NCI-H1694 (cell line): ENCODE measurements around the gene FGR.

Experiments
- DNase-seq: peaks from one replicate; lab custom pipeline; 2025; lab: John Stamatoyannopoulos, UW

Gene FGR

GRCh38 chr1:27615346-27616192 lies 19.4 kb downstream of the FGR start:
- DNase-seq = no peak

GRCh38 chr1:27614625-27615344 lies 20.2 kb downstream of the FGR start:
- no peak for DNase-seq

DNA sequence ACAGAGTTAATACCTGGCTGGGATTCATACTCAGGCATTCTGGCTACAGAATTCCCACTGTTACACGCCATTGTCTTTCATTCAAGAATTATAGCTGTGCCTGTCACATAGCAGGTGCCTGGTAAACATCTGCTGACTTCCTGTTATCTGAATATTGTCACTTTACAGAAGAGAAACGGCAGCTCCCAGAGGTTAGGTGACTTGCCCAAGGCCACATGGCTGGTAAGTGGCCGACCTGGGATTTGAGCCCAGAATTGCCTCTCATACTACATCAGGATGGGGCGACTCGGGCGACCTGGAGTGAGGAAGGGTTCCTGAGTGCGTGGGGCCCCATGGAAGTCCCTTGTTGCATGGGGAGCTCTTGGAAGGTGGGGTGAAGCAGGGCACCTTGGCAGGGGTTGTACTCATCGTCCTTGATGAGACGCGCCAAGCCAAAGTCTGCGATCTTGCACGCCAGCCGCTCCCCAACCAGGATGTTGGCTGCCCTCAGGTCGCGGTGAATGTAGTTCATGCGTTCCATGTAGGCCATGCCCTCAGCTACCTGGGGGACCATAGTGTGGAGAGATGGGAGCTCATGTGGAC lies 20.9 kb downstream of the FGR start:
- DNase-seq = no peak

DNA sequence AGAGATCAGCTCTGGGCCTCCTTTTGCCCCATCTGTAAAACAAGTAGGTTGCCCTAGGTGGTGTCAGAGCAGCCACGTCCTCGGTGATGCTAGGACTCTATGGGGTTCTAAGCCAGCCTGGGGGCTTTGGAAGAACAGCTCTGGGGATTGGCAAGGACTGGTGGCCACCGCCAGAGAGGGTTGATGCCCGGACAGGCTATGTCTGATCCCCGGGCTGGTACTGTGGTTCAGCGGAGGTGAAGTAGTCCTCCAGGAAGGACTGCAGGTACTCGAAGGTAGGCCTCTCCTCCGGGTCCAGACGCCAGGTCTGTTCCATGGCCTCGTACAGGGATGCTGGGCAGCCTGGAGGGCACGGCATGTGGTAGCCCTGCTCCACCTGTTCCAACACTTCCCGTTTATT lies 22.3 kb downstream of the FGR start:
- DNase-seq = no peak

DNA sequence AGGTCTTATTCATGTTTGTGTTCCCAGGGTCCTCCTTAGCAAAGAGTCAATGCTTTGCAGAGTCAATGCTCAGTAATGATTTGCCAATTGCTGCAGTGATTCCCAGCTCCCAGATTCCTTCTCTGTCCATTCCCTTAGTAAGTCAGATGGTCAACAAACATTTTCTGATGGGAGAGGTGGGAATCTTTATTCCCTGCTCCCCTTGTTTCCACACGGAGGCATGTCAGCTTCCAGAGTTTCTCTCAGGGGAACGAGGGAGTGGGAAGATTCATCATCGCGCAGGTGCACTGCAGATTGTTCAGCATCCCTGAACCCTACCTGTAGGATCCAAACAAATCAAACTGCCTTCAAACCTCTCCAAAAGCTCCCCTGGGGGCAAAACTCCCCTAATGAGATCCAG lies 23.5 kb downstream of the FGR start:
- DNase-seq = no peak

GRCh38 chr1:27609618-27610240 lies 25.3 kb downstream of the FGR start:
- DNase-seq = no peak

DNA sequence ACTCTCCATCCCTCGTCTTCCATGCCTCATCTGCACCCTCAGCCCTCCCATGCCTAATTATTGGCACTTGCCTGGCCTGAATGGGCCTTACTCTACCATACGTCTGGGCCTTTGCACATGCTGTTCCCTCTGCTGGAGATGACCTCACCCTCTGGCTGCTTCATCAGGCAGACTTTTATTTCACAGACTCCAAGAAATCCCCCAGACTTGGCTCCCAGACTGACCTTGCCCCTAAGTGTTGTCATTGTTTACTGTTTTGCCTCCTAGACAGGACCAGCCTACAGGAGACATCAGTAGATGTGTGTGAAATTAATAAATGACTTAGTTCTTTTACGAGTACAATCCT lies 25.8 kb downstream of the FGR start:
- DNase-seq = no peak

DNA sequence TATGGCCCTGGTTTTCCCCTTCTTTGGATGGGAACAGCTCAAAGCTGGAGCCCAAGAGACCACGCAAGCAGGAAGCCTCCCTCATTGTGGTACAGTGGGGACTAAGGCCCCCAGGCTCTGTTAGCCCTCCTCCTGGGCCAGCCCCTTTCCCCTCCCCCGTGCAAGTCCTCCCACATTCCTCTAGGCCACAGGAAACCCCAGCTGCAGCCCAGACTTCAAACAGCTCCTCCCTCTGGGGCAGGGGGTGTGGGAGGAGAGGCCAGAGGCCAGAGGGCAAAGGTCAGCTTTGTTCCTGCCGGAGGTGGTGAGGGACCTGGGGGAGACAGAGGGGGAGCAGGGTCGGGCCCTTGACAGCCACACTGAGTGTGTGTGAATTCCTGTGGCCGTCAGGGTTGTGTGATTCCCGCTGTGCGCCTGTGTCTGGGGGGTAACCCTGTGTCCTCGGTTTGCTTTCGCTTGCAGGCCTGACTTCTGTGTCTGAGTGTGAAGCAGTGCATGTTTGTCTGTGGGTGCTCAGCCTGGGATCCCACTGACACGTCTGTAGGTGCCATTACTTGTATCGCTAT lies 27.7 kb downstream of the FGR start:
- no peak for DNase-seq

DNA sequence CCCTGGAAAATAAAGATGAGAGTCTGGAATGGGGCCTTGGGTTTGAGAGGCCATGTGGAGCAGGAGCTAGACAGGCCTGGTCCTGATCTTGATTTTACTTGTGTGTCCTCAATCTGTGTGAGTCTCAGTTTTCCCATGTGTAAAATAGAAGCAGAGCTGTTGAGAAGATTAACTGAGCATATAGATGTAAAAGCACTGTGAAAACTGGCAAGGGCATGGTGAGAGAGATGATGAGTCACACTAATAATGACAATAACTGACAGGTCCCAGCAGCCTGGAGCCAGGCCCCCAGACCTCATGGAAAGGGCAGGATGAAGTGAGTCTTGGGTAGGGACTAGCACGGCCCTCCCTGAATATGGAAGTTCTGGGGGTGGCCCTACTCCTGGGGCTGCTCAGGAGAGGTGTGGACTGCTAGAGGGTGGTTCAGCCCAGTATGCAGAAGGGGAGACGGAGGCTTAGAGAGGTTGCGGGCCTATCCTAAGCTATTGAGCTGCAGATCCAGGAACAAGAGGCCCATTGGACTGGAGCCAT lies 28.2 kb downstream of the FGR start:
- no peak for DNase-seq

GRCh38 chr1:27605796-27606707 lies 28.9 kb downstream of the FGR start:
- DNase-seq = no peak

- DNase-seq = no peak
Measured at GRCh38 chr1:27605300-27605766, 29.7 kb downstream of the FGR start.

GRCh38 chr1:27604579-27605299 lies 30.2 kb downstream of the FGR start:
- no peak for DNase-seq

DNA sequence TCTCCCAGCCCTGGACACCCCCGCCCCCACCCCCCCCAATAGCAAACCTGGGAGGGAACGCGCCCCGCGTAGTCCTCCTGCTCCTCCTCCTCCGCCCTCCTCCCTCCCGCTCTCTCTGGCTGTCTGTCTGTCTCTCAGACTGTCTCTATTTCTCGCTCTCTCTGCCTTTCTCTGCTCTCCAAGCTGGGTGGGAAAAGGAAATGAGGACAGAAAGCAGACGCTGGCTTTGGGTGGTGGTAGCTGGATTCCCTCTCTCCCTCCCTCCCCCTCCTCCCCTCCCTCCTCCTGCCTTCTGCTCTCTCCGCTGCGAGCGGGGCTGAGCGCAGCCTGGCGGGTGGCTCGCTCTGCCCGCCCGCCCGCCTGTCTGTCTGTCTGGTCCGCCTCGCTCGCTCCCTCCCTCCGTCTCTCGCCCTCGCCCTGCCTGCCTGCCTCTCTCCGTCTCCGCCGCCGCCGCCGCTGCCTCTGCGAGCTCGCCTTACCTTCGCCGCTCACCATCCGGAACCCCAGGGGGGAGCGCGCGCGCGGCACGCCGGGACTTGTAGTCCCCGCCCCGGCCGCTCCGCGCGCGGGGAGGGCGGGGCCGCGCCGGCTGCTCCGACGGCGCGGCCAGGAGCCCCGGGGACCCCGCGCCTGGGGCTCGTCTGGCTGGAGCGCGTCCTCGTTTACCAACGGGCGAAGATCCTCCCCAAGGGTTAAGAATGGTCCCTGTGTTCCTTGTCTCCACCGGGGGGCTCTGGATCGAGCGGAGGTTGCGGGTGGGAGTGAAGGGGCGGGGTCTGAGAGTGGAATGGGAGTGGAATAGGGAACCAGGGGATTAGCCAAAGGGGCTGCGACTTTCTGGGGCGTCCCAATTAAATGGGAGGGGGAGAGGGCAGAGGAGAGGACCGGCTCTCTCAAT lies 31.1 kb downstream of the FGR start, which contains the start of gene AHDC1:
Gene AHDC1 (minus strand): TSS at position 464 of the 898 bp plus-strand sequence. CDS start 52,029 bp downstream, outside the sequence.
- peak; percentile 65 for DNase-seq

DNA sequence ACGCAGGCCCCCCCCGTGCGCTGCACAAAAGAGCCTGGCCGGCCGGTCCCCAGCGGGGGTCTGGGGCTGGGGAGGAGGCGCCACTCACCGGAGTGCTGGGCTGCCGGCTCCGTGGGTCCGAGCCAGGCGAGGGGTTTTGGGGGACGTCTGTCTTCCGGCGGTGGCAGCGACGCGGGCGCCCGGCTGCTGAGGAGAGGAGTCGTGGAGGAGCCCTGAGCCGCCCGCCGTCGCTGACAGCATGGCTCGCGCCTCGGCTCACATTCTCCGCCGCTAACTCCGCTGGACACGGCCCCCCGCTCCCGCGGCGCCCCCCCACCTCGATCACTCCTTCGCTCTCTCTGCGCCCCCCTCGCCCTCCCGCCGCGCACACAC lies 31.7 kb downstream of the FGR start:
- no peak for DNase-seq

DNA sequence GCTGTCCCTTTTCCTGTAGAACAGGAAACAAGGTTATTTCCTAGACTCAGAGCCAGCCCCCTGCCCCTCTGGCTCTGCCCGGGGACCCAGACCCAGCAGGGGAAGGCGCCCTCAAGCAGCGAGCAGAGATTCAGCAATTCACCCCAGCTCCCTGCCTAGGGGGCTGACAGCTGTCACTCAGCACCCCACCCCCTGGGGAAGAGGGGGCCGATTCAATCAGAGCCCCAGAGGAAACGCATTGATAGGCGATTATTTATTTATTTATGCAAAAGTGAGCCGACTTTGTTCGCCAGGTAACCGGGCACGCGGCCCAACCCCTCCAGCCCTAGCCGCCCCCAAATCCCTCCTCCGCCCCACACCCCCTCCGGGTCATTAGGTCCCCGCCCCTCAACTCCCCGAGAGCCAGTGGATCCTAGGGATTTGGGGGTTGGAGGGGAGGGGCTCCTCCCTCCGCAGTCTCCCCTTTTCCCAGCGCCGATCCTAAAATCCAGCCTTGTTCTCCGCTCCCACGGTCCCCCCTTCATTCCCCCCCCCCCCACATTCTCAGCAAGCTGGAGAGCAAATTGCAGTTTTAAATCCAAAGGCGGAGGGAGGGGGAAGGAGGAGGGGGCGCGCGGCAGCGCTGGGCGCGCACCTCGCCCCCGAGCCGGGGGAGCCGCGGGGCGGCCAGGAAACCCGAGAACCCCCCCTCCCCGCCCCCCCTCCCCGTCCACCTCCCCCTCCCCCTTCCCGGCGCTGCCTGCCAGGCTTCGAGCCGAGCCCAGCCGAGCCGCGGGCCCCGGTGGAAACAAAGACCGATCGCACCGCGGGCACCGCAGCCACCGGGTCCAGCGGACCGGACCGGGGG lies 32.3 kb downstream of the FGR start:
- no peak for DNase-seq

- no peak for DNase-seq
Measured at GRCh38 chr1:27601771-27602461, 33.1 kb downstream of the FGR start.

GRCh38 chr1:27601321-27601770 lies 33.6 kb downstream of the FGR start:
- no peak for DNase-seq
